ENCODE measurements around the gene ITGA1.
A peak's percentile ranks its signal among the peaks of the same experiment; 100 is the strongest.
"Not testable (repeated sequence)": the region's sequence is repeated elsewhere in the genome, so short reads cannot be mapped to it uniquely, and the experiment has no call there.

ITGA1 gene

GRCh38 chr5:52787600-52788504, at the start of gene ITGA1, which contains the start of gene PELO:
Gene ITGA1, plus strand, starts transcription at chr5:52787916. Its CDS starts 438 bp downstream, at chr5:52788354.
Gene PELO, plus strand, starts transcription at chr5:52787916. Its CDS starts 12,479 bp downstream, at chr5:52800395.
- DNase-seq (ENCODE audit: low read depth in 1 of 2, low spot score in 1 of 2): peak; percentile 13 to 35

GRCh38 chr5:52738095-52738506, 49.6 kb upstream of the ITGA1 start:
- DNase-seq (ENCODE audit: low read depth in 1 of 2, low spot score in 1 of 2): no peak

GRCh38 chr5:52740007-52740406, 47.7 kb upstream of the ITGA1 start:
- DNase-seq (ENCODE audit: low read depth in 1 of 2, low spot score in 1 of 2): no peak

- DNase-seq (ENCODE audit: low read depth in 1 of 2, low spot score in 1 of 2): no peak
These were observed 44.7 kb upstream of the ITGA1 start for GRCh38 chr5:52743012-52743411.

GRCh38 chr5:52743529-52743928, 44.2 kb upstream of the ITGA1 start:
- DNase-seq (ENCODE audit: low read depth in 1 of 2, low spot score in 1 of 2): no peak

GRCh38 chr5:52743970-52744369, 43.7 kb upstream of the ITGA1 start:
- DNase-seq (ENCODE audit: low read depth in 1 of 2, low spot score in 1 of 2): peak in 1 of 2 donors; percentile 6

GRCh38 chr5:52744867-52745458, 42.8 kb upstream of the ITGA1 start:
- DNase-seq (ENCODE audit: low read depth in 1 of 2, low spot score in 1 of 2): not testable (repeated sequence)

GRCh38 chr5:52746539-52746938, 41.2 kb upstream of the ITGA1 start:
- DNase-seq (ENCODE audit: low read depth in 1 of 2, low spot score in 1 of 2): no peak

GRCh38 chr5:52748590-52748989, 39.1 kb upstream of the ITGA1 start:
- DNase-seq (ENCODE audit: low read depth in 1 of 2, low spot score in 1 of 2): no peak

GRCh38 chr5:52749666-52750065, 38.0 kb upstream of the ITGA1 start:
- no peak for DNase-seq (ENCODE audit: low read depth in 1 of 2, low spot score in 1 of 2)

- no peak for DNase-seq (ENCODE audit: low read depth in 1 of 2, low spot score in 1 of 2)
These were observed 36.6 kb upstream of the ITGA1 start for GRCh38 chr5:52751137-52751536.

- no peak for DNase-seq (ENCODE audit: low read depth in 1 of 2, low spot score in 1 of 2)
These were observed 33.7 kb upstream of the ITGA1 start for GRCh38 chr5:52754051-52754450.

- no peak for DNase-seq (ENCODE audit: low read depth in 1 of 2, low spot score in 1 of 2)
These were observed 30.2 kb upstream of the ITGA1 start for GRCh38 chr5:52757527-52757926.

GRCh38 chr5:52758014-52758413, 29.7 kb upstream of the ITGA1 start:
- no peak for DNase-seq (ENCODE audit: low read depth in 1 of 2, low spot score in 1 of 2)

GRCh38 chr5:52759331-52759730, 28.4 kb upstream of the ITGA1 start:
- no peak for DNase-seq (ENCODE audit: low read depth in 1 of 2, low spot score in 1 of 2)

GRCh38 chr5:52760695-52761366, 26.9 kb upstream of the ITGA1 start:
- no peak for DNase-seq (ENCODE audit: low read depth in 1 of 2, low spot score in 1 of 2)

GRCh38 chr5:52767217-52767743, 20.4 kb upstream of the ITGA1 start:
- DNase-seq (ENCODE audit: low read depth in 1 of 2, low spot score in 1 of 2): no peak

GRCh38 chr5:52767766-52768480, 19.8 kb upstream of the ITGA1 start:
- no peak for DNase-seq (ENCODE audit: low read depth in 1 of 2, low spot score in 1 of 2)

GRCh38 chr5:52769061-52769460, 18.7 kb upstream of the ITGA1 start:
- no peak for DNase-seq (ENCODE audit: low read depth in 1 of 2, low spot score in 1 of 2)

GRCh38 chr5:52770287-52770939, 17.3 kb upstream of the ITGA1 start:
- no peak for DNase-seq (ENCODE audit: low read depth in 1 of 2, low spot score in 1 of 2)

Measured in activated T-helper 1 cell treated with anti-CD3 and anti-CD28 coated beads, Interleukin-2, amount 50 U/mL, for 16 hours (primary cell).